HUES64 (cell line): Measurements from ENCODE around the gene TYSND1. TPM values are rescaled to one million over a fixed set of nuclear protein-coding genes. Genes with fewer than 3 reads are reported as not detected.

Experiments
- H3K27ac ChIP-seq: 2 replicates; pipeline ENCODE4 v1.7.0; 2013; ENCODE audit warnings: low read depth, low read length, inconsistent platforms
- H3K27me3 ChIP-seq: 2 replicates; pipeline ENCODE4 v1.6.1; 2013; ENCODE audit warnings: mild to moderate bottlenecking, low read length; ENCODE audit not compliant: insufficient read depth
- H3K36me3 ChIP-seq: 2 replicates; pipeline ENCODE4 v1.6.1; 2013; ENCODE audit warnings: mild to moderate bottlenecking, low read length; ENCODE audit not compliant: insufficient read depth
- H3K4me1 ChIP-seq: 2 replicates; pipeline ENCODE4 v1.6.1; 2013; ENCODE audit warnings: mild to moderate bottlenecking, low read length, moderate library complexity; ENCODE audit not compliant: insufficient read depth
- H3K4me3 ChIP-seq: 2 replicates; pipeline ENCODE4 v1.5.1; 2013; ENCODE audit warnings: mild to moderate bottlenecking, low read length, moderate library complexity
- H3K9ac ChIP-seq: 2 replicates; pipeline ENCODE4 v1.6.1; 2013; ENCODE audit warnings: mild to moderate bottlenecking, low read depth, low read length
- H3K9me3 ChIP-seq: 2 replicates; pipeline ENCODE4 v1.6.1; 2013; ENCODE audit warnings: low read depth, low read length; ENCODE audit not compliant: insufficient read depth
- WGBS: fragments of 150-250, 120-280 bp; methylation state at CpG from one replicate; pipeline ENCODE4 v1.1.7; 2013; ENCODE audit warnings: missing lambda C conversion rate; 5-methylcytosine and 5-hydroxymethylcytosine counted together
- polyA plus RNA-seq, 2 experiments: library from polyadenylated mRNA; stranded (reverse); fragments of 50-300 nt; gene quantifications; one replicate each; pipeline ENCODE4 v1.2.3, GENCODE V29; 2013

TYSND1 gene
- 7.7 TPM for polyA plus RNA-seq (2013, experiment 1 of 2)
- polyA plus RNA-seq (2013, experiment 2 of 2) = 8.2 TPM

GRCh38 chr10:70146489-70147258, at the start of gene TYSND1:
Gene TYSND1 (minus strand): TSS chr10:70146700. CDS start chr10:70146586, 114 bp downstream.
- H3K9ac ChIP-seq = peak within 1 kb of the TSS; percentile 95
- H3K36me3 ChIP-seq = peaks cover 24% of the 10 kb centered on the region
- no peaks in the 10 kb centered on the region for H3K9me3 ChIP-seq
- H3K27ac ChIP-seq = peak within 1 kb of the TSS; percentile 84
- peaks cover 6% of the 10 kb centered on the region; the same call in 1 of the 2 replicates for H3K4me1 ChIP-seq
- WGBS = 3% methylated on average over 39 of the region's 39 CpGs
- H3K4me3 ChIP-seq = peak within 1 kb of the TSS; percentile 89
- peaks cover 7% of the 10 kb centered on the region for H3K27me3 ChIP-seq

GRCh38 chr10:70193391-70193844, 46.9 kb upstream of the TYSND1 start:
- H3K9me3 ChIP-seq = no peaks in the 10 kb centered on the region
- WGBS = 93% methylated on average over 7 of the region's 7 CpGs
- H3K27ac ChIP-seq = no peak overlapping the region
- H3K9ac ChIP-seq = no peak overlapping the region
- H3K4me1 ChIP-seq = no peaks in the 10 kb centered on the region
- H3K36me3 ChIP-seq = peaks cover 6% of the 10 kb centered on the region; the same call in 1 of the 2 replicates
- no peak overlapping the region for H3K4me3 ChIP-seq
- H3K27me3 ChIP-seq = no peaks in the 10 kb centered on the region

GRCh38 chr10:70192326-70192968, 45.9 kb upstream of the TYSND1 start:
- Histone ChIP-seq H3K9me3 (no peaks in the 10 kb centered on the region), H3K9ac (no peak overlapping the region), H3K27me3 (no peaks in the 10 kb centered on the region), H3K4me3 (no peak overlapping the region), H3K36me3 (0 out of 2 replicates have a peak, but pooled peaks cover 4% of the 10 kb centered on the region), H3K4me1 (no peaks in the 10 kb centered on the region), H3K27ac (no peak overlapping the region)
- 85% methylated on average over 5 of the region's 5 CpGs for WGBS

- H3K27ac ChIP-seq = no peak overlapping the region
Observed at GRCh38 chr10:70191972-70192305, 45.4 kb upstream of the TYSND1 start.

GRCh38 chr10:70191161-70191971, 44.9 kb upstream of the TYSND1 start:
- no peaks in the 10 kb centered on the region for H3K27me3 ChIP-seq
- no peak overlapping the region for H3K27ac ChIP-seq
- H3K4me1 ChIP-seq = no peaks in the 10 kb centered on the region
- no peak overlapping the region for H3K4me3 ChIP-seq
- H3K9ac ChIP-seq = no peak overlapping the region
- 94% methylated on average over 3 of the region's 4 CpGs for WGBS
- no peaks in the 10 kb centered on the region for H3K36me3 ChIP-seq
- H3K9me3 ChIP-seq = no peaks in the 10 kb centered on the region

More at GRCh38 chr10:70191972-70192305, 45.4 kb upstream of the TYSND1 start:
- Histone ChIP-seq H3K27me3 (no peaks in the 10 kb centered on the region), H3K9ac (no peak overlapping the region), H3K4me1 (no peaks in the 10 kb centered on the region), H3K9me3 (no peaks in the 10 kb centered on the region), H3K4me3 (no peak overlapping the region), H3K36me3 (no peaks in the 10 kb centered on the region)

- H3K4me1 ChIP-seq = no peaks in the 10 kb centered on the region
- no peak overlapping the region for H3K27ac ChIP-seq
- WGBS = 93% methylated on average over 5 of the region's 5 CpGs
- no peaks in the 10 kb centered on the region for H3K27me3 ChIP-seq
- no peaks in the 10 kb centered on the region for H3K9me3 ChIP-seq
- no peak overlapping the region for H3K4me3 ChIP-seq
- H3K9ac ChIP-seq = no peak overlapping the region
- H3K36me3 ChIP-seq = no peaks in the 10 kb centered on the region
Observed at GRCh38 chr10:70190581-70190980, 44.1 kb upstream of the TYSND1 start.

- no peak overlapping the region for H3K4me3 ChIP-seq
- no peaks in the 10 kb centered on the region for H3K27me3 ChIP-seq
- H3K4me1 ChIP-seq = no peaks in the 10 kb centered on the region
- H3K27ac ChIP-seq = no peak overlapping the region
- no peaks in the 10 kb centered on the region for H3K9me3 ChIP-seq
- 93% methylated on average over 8 of the region's 8 CpGs for WGBS
- H3K9ac ChIP-seq = no peak overlapping the region
- no peaks in the 10 kb centered on the region for H3K36me3 ChIP-seq
Observed at GRCh38 chr10:70190102-70190501, 43.6 kb upstream of the TYSND1 start.

- Histone ChIP-seq H3K9ac (no peak overlapping the region), H3K9me3 (no peaks in the 10 kb centered on the region), H3K4me3 (no peak overlapping the region), H3K27me3 (0 out of 2 replicates have a peak, but pooled peaks cover 5% of the 10 kb centered on the region), H3K4me1 (no peaks in the 10 kb centered on the region), H3K36me3 (no peaks in the 10 kb centered on the region), H3K27ac (no peak overlapping the region)
- WGBS = 84% methylated on average over 1 of the region's 1 CpG
Observed at GRCh38 chr10:70188768-70189167, 42.3 kb upstream of the TYSND1 start.

- Histone ChIP-seq H3K27ac (no peak overlapping the region), H3K9me3 (no peaks in the 10 kb centered on the region), H3K4me1 (no peaks in the 10 kb centered on the region), H3K36me3 (no peaks in the 10 kb centered on the region), H3K4me3 (no peak overlapping the region), H3K9ac (no peak overlapping the region), H3K27me3 (peaks cover 7% of the 10 kb centered on the region; the same call in 1 of the 2 replicates)
- WGBS = 100% methylated on average over 2 of the region's 3 CpGs
Observed at GRCh38 chr10:70186571-70186970, 40.1 kb upstream of the TYSND1 start.

- 87% methylated on average over 5 of the region's 5 CpGs for WGBS
- peaks cover 7% of the 10 kb centered on the region; the same call in 1 of the 2 replicates for H3K27me3 ChIP-seq
Observed at GRCh38 chr10:70186090-70186489, 39.6 kb upstream of the TYSND1 start.

GRCh38 chr10:70183304-70183703, 36.8 kb upstream of the TYSND1 start:
- Histone ChIP-seq H3K27me3 (peaks cover 7% of the 10 kb centered on the region; the same call in 1 of the 2 replicates), H3K4me1 (no peaks in the 10 kb centered on the region), H3K27ac (no peak overlapping the region), H3K36me3 (no peaks in the 10 kb centered on the region), H3K9me3 (peaks cover 4% of the 10 kb centered on the region; the same call in 1 of the 2 replicates), H3K4me3 (no peak overlapping the region), H3K9ac (no peak overlapping the region)
- 76% methylated on average over 2 of the region's 2 CpGs for WGBS

More at GRCh38 chr10:70186090-70186489, 39.6 kb upstream of the TYSND1 start:
- no peaks in the 10 kb centered on the region for H3K36me3 ChIP-seq
- no peaks in the 10 kb centered on the region for H3K4me1 ChIP-seq
- no peak overlapping the region for H3K9ac ChIP-seq
- no peak overlapping the region for H3K27ac ChIP-seq
- no peaks in the 10 kb centered on the region for H3K9me3 ChIP-seq
- H3K4me3 ChIP-seq = no peak overlapping the region
